HepG2 (cell line): ENCODE data around the gene NEAT1. TPM values are rescaled to one million over a fixed set of nuclear protein-coding genes. Genes with fewer than 3 reads are reported as not detected.

Experiments used
- ATAC-seq: fragments of 200-7000 bp; cut with Tn5 transposase; 3 replicates; pipeline ENCODE4 v1.9.1; 2020; ENCODE audit warnings: mild to moderate bottlenecking, moderate library complexity
- BruUV-seq: library from RNA; stranded (reverse); fragments of 400-500 nt; replicated peaks from 2 replicates; lab custom pipeline; 2021; lab: Mats Ljungman, UMichigan
- CTCF ChIA-PET: fragments of 300-600 bp; formaldehyde crosslinking; extraction: SDS; loops from one replicate; lab custom pipeline; 2021; ENCODE audit warnings: low total read pairs, inconsistent platforms, low intra/inter-chr PET ratio; lab: Yijun Ruan, JAX
- POLR2A ChIA-PET: fragments of 350-600 bp; sonication (Branson Sonifier 250); formaldehyde crosslinking; loops from one replicate; lab custom pipeline; 2020; ENCODE audit warnings: antibody characterized with exemption, inconsistent platforms; lab: Yijun Ruan, JAX
- DNase-seq: peaks from one replicate; pipeline ENCODE4 v3.0.0-alpha.2; 2015; ENCODE audit warnings: low spot score
- FAIRE-seq: peaks from 3 replicates; lab custom pipeline; 2011; peaks lifted over from hg19 to GRCh38; lab: Jason Lieb, UNC
- H2AFZ ChIP-seq: one replicate; pipeline ENCODE4 v1.6.1; 2011; ENCODE audit warnings: low read length, inconsistent platforms
- H3K27ac ChIP-seq: fragments of 300-600 bp; 3 replicates; pipeline ENCODE4 v1.8.0; 2011; ENCODE audit warnings: mixed run types, mild to moderate bottlenecking, mixed read lengths, low read length, inconsistent platforms; ENCODE audit not compliant: insufficient read depth; ENCODE audit errors: extremely low read length
- H3K27me3 ChIP-seq, 2 experiments: fragments of 200-600 bp in 1 of 2; 2 replicates in 1 of 2; 3 replicates in 1 of 2; pipeline versions ENCODE4 v1.6.0 to v1.8.0; 2011; ENCODE audit warnings: low read length in 2 of 2, mild to moderate bottlenecking in 2 of 2, moderate library complexity in 2 of 2, inconsistent platforms in 1 of 2; ENCODE audit not compliant: insufficient read depth in 2 of 2, control insufficient read depth in 1 of 2
- H3K36me3 ChIP-seq, 2 experiments: fragments of 200-600 bp in 1 of 2; replicated peaks in 1 of 2; 2 replicates in 1 of 2; 3 replicates in 1 of 2; pipeline versions ENCODE4 v1.5.1 to v1.8.0; 2011; ENCODE audit warnings: low read length in 2 of 2, inconsistent platforms in 1 of 2; ENCODE audit not compliant: insufficient read depth in 2 of 2, control insufficient read depth in 1 of 2
- H3K4me1 ChIP-seq: 2 replicates; pipeline ENCODE4 v1.5.1; 2012; ENCODE audit warnings: low read length, inconsistent platforms; ENCODE audit not compliant: insufficient read depth
- H3K4me2 ChIP-seq: 2 replicates; pipeline ENCODE4 v1.6.0; 2011; ENCODE audit warnings: low read depth, low read length, inconsistent platforms
- H3K4me3 ChIP-seq, 3 experiments: fragments of 200-600 bp in 1 of 3; sonication (generic), shearing (Covaris generic) in 1 of 3; replicated peaks in 1 of 3; 2 replicates each; pipeline ENCODE4 v1.5.1; 2011 to 2016; ENCODE audit warnings: low read length in 3 of 3, inconsistent platforms in 2 of 3, low read depth in 2 of 3, mild to moderate bottlenecking in 2 of 3, control low read depth in 1 of 3, mixed read lengths in 1 of 3; ENCODE audit not compliant: insufficient read depth in 1 of 3
- H3K79me2 ChIP-seq: one replicate; pipeline ENCODE4 v1.6.1; 2011; ENCODE audit warnings: low read length, inconsistent platforms; ENCODE audit not compliant: insufficient read depth
- H3K9ac ChIP-seq: 2 replicates; pipeline ENCODE4 v1.6.0; 2011; ENCODE audit warnings: mild to moderate bottlenecking, low read depth, low read length, inconsistent platforms; ENCODE audit not compliant: insufficient read depth
- H3K9me3 ChIP-seq: 2 replicates; pipeline ENCODE4 v1.5.1; 2012; ENCODE audit warnings: mild to moderate bottlenecking, low read length
- H4K20me1 ChIP-seq: 2 replicates; pipeline ENCODE4 v1.6.0; 2011; ENCODE audit warnings: inconsistent platforms, mild to moderate bottlenecking, low read length, moderate library complexity; ENCODE audit not compliant: insufficient read depth
- E2F2 ChIP-seq: sonication (generic); formaldehyde crosslinking; IDR thresholded peaks from 2 replicates; pipeline ENCODE4 v1.4.0; 2020; ENCODE audit warnings: missing genetic modification reagents, borderline replicate concordance
- HNRNPUL1 ChIP-seq: fragments of 200-400 bp; formaldehyde crosslinking; IDR thresholded peaks from 2 replicates; pipeline ENCODE4 v1.6.1; 2017; ENCODE audit warnings: low read depth, mild to moderate bottlenecking, low read length, moderate library complexity
- LBX2 ChIP-seq: sonication (generic); formaldehyde crosslinking; IDR thresholded peaks from 2 replicates; pipeline ENCODE4 v1.5.0; 2020; ENCODE audit warnings: missing genetic modification reagents, mild to moderate bottlenecking, borderline replicate concordance
- SP4 ChIP-seq: sonication (generic); formaldehyde crosslinking; IDR thresholded peaks from 2 replicates; pipeline ENCODE4 v1.8.1; 2023; ENCODE audit warnings: mild to moderate bottlenecking, missing genetic modification reagents
- ZFY ChIP-seq: sonication (generic); formaldehyde crosslinking; IDR thresholded peaks from 2 replicates; pipeline ENCODE4 v1.4.0; 2020; ENCODE audit warnings: missing genetic modification reagents
- ZNF20 ChIP-seq: sonication (generic); formaldehyde crosslinking; IDR thresholded peaks from 2 replicates; pipeline ENCODE4 v1.4.0; 2020; ENCODE audit warnings: mild to moderate bottlenecking, moderate library complexity, missing genetic modification reagents
- ZNF407 ChIP-seq: sonication (generic); formaldehyde crosslinking; IDR thresholded peaks from one replicate; pipeline ENCODE4 v1.5.1; 2020; ENCODE audit warnings: mild to moderate bottlenecking, missing genetic modification reagents; ENCODE audit errors: not compliant biosample characterization
- ZNF562 ChIP-seq: sonication (generic); formaldehyde crosslinking; IDR thresholded peaks from 2 replicates; pipeline ENCODE4 v1.8.0; 2022; ENCODE audit warnings: missing genetic modification reagents, borderline replicate concordance
- ZNF747 ChIP-seq: sonication (generic); formaldehyde crosslinking; IDR thresholded peaks from 2 replicates; pipeline ENCODE4 v1.8.1; 2023; ENCODE audit warnings: missing genetic modification reagents, mild to moderate bottlenecking, borderline replicate concordance
- WGBS: methylation state at CpG from one replicate; pipeline ENCODE4 v1.1.6; 2017; ENCODE audit warnings: low lambda C conversion rate; 5-methylcytosine and 5-hydroxymethylcytosine counted together
- in situ Hi-C: cut with HindIII; loops from 2 replicates; pipeline ENCODE4 v1.10.0; 2017; ENCODE audit warnings: low pct_unique_long_range_greater_than_20kb; ENCODE audit not compliant: extremely low pct_ligation_motif_present
- intact Hi-C: fragments of 100-400 bp; cut with micrococcal nuclease; formaldehyde crosslinking; loops from one replicate; pipeline ENCODE4 v1.10.0; 2022; ENCODE audit not compliant: unreplicated experiment
- polyA plus RNA-seq, 8 experiments: library from polyadenylated mRNA; depleted of rRNA in 3 of 8; stranded (reverse) in 7 of 8; unstranded in 1 of 8; fragments of >200 nt; fragmentation: Illumina TruSeq in 4 of 8; extraction: Trizol in 4 of 8; gene quantifications; 2 replicates each; pipeline versions ENCODE4 v1.2.1 to v1.2.3, GENCODE V29; 2011 to 2016; ENCODE audit warnings: low read depth in 4 of 8, missing spikeins in 1 of 8, mixed read lengths in 1 of 8; ENCODE audit not compliant: insufficient read depth in 1 of 8
- total RNA-seq, 5 experiments: library from RNA; depleted of rRNA; stranded (reverse); fragments of >200 nt; fragmentation: Illumina TruSeq; extraction: Trizol; gene quantifications; 2 replicates each; pipeline ENCODE4 v1.2.3, GENCODE V29; 2016; ENCODE audit warnings: low read depth in 1 of 5

The NEAT1 gene
- total and polyA plus RNA-seq, 2 of the 13 experiments (the other 11 are each of a cell fraction or from before 2014, with no cell fraction given) = 20.5 to 41.2 TPM

- TF ChIP-seq ZNF20 (CRISPR knock-in tag) = no peak
Measured at GRCh38 chr11:65415499-65416340, 6.9 kb upstream of the NEAT1 start (continued).

GRCh38 chr11:65416341-65416824 lies 6.2 kb upstream of the NEAT1 start:
- peak; percentile 77 for DNase-seq
- 3% methylated on average over 6 of the region's 18 CpGs for WGBS
- FAIRE-seq = peak; percentile 37
- H3K4me2 ChIP-seq = peak overlapping the region; percentile 99
- CTCF ChIA-PET = interaction anchor here (1.9 to 2.7 kb wide), 5 partner anchors 14 to 95 kb away, joined by 6 to 20 read pairs (median 13); no protein-coding TSS in a partner anchor
- no peaks in the 10 kb centered on the region for H3K9me3 ChIP-seq
- peak overlapping the region; percentile 100 for H3K27ac ChIP-seq
- peaks cover 67% of the 10 kb centered on the region for H3K4me1 ChIP-seq
- no peaks in the 10 kb centered on the region for H4K20me1 ChIP-seq
- peak; percentile 64 for ATAC-seq
- H3K79me2 ChIP-seq = peaks cover 35% of the 10 kb centered on the region
- H2AFZ ChIP-seq = no peak overlapping the region
- no peaks in the 10 kb centered on the region; a peak in 1 of 5 replicates for H3K27me3 ChIP-seq
- H3K9ac ChIP-seq = peak overlapping the region; percentile 100
- peak overlapping the region; percentile 62 to 87 (median 64) for H3K4me3 ChIP-seq
- no TSS peak for BruUV-seq
- in situ Hi-C loops = loop anchor here (5.0 kb wide), 1 partner anchor 34 kb away; the partner anchor contains the start of gene SLC25A45
- POLR2A ChIA-PET = interaction anchor here (1.0 to 17.8 kb wide), 20 partner anchors 11 to 281 kb away, joined by 3 to 952 read pairs (median 22); partner anchors contain the start of genes FRMD8, MALAT1, SLC25A45 and TIGD3
- peaks cover 0 to 10% of the 10 kb centered on the region in 2 experiments; a peak in 1 of 5 replicates for H3K36me3 ChIP-seq
- intact Hi-C loops = loop anchor here (2.0 to 5.0 kb wide), 4 partner anchors 34 to 96 kb away; partner anchors contain the start of gene SLC25A45
- no peak for TF ChIP-seq HNRNPUL1
- 0 out of 2 replicates have a peak, but pooled peaks have one; percentile 37 for TF ChIP-seq ZNF747 (CRISPR knock-in tag)
- no peak for TF ChIP-seq ZNF562 (CRISPR knock-in tag)
- peak; percentile 54; the same call in 1 of the 2 replicates for TF ChIP-seq ZFY (CRISPR knock-in tag)
- 0 out of 2 replicates have a peak, but pooled peaks have one; percentile 40 for TF ChIP-seq SP4 (CRISPR knock-in tag)
- TF ChIP-seq E2F2 = 0 out of 2 replicates have a peak, but pooled peaks have one; percentile 48
- 0 out of 2 replicates have a peak, but pooled peaks have one; percentile 25 for TF ChIP-seq LBX2 (CRISPR knock-in tag)
- peak; percentile 63 for TF ChIP-seq ZNF407
